ENCODE measurements around the gene USP26. TPM values are rescaled to one million over a fixed set of nuclear protein-coding genes. Genes with fewer than 3 reads are reported as not detected.

USP26 gene, protein sequence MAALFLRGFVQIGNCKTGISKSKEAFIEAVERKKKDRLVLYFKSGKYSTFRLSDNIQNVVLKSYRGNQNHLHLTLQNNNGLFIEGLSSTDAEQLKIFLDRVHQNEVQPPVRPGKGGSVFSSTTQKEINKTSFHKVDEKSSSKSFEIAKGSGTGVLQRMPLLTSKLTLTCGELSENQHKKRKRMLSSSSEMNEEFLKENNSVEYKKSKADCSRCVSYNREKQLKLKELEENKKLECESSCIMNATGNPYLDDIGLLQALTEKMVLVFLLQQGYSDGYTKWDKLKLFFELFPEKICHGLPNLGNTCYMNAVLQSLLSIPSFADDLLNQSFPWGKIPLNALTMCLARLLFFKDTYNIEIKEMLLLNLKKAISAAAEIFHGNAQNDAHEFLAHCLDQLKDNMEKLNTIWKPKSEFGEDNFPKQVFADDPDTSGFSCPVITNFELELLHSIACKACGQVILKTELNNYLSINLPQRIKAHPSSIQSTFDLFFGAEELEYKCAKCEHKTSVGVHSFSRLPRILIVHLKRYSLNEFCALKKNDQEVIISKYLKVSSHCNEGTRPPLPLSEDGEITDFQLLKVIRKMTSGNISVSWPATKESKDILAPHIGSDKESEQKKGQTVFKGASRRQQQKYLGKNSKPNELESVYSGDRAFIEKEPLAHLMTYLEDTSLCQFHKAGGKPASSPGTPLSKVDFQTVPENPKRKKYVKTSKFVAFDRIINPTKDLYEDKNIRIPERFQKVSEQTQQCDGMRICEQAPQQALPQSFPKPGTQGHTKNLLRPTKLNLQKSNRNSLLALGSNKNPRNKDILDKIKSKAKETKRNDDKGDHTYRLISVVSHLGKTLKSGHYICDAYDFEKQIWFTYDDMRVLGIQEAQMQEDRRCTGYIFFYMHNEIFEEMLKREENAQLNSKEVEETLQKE
- 0.01 TPM in 1 of 2 replicates, not detected in the other for polyA plus RNA-seq (2013)

DNA sequence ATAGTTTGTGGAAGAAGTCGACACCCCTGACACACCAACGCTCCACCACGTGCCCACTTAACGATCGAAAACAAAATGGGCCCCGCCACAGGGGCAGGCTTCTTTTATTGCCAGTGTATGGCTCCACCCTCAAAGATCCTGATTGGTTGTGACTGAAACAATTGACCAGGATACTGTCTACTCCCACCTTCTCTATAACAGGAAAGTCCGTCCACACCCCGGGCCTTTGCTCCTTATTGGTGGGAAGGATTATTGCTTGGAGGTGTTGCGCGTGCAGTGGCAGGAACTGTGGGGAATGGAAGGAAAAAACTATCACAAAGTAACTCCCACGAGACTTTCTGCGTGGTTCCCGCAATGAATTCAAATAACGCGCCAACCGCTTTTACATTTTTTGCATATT lies at the start of gene USP26:
Gene USP26 (minus strand): TSS at position 79 of the 400 bp plus-strand sequence. CDS start 68,889 bp downstream, outside the sequence.
- no peaks in the 10 kb centered on the region for H3K27me3 ChIP-seq (ENCODE audit: insufficient read depth, low read length)
- no peak within 1 kb of the TSS for H3K18ac ChIP-seq (ENCODE audit: low read length)
- no peak within 1 kb of the TSS for H2BK12ac ChIP-seq (ENCODE audit: low read length)
- H3K79me1 ChIP-seq (ENCODE audit: low read length) = no peaks in the 10 kb centered on the region
- no peak within 1 kb of the TSS for H3K14ac ChIP-seq (ENCODE audit: low read length)
- H3K27ac ChIP-seq (ENCODE audit: low read depth, low read length) = no peak within 1 kb of the TSS
- no peaks in the 10 kb centered on the region for H3K4me1 ChIP-seq (ENCODE audit: control insufficient read depth in 1 of 2, insufficient read depth in 2 of 2, low read length in 2 of 2)
- no peak within 1 kb of the TSS for H3K4me3 ChIP-seq (ENCODE audit: low read depth, low read length)
- H2AFZ ChIP-seq (ENCODE audit: insufficient read depth, low read length, poor library complexity) = no peak within 1 kb of the TSS
- no peak within 1 kb of the TSS for H2BK120ac ChIP-seq (ENCODE audit: insufficient read depth, low read length, poor library complexity)
- no peaks in the 10 kb centered on the region for H3K9me3 ChIP-seq (ENCODE audit: insufficient read depth, low read depth, low read length)
- WGBS (ENCODE audit: extremely low coverage, insufficient coverage, insufficient read length) = no CpG with 5 or more reads among the region's 16 CpGs
- H3K9ac ChIP-seq (ENCODE audit: low read length) = no peak within 1 kb of the TSS
- no peak within 1 kb of the TSS for H4K91ac ChIP-seq (ENCODE audit: low read depth, low read length)
- no peak within 1 kb of the TSS for H2AK5ac ChIP-seq (ENCODE audit: low read length)
- H2BK5ac ChIP-seq (ENCODE audit: low read depth, low read length, poor library complexity) = no peak within 1 kb of the TSS
- no peak within 1 kb of the TSS for H3K23ac ChIP-seq (ENCODE audit: low read length)
- H4K12ac ChIP-seq (ENCODE audit: low read depth, low read length) = no peak within 1 kb of the TSS
- H3K79me2 ChIP-seq (ENCODE audit: control insufficient read depth, insufficient read depth, low read length, poor library complexity) = no peaks in the 10 kb centered on the region
- H4K8ac ChIP-seq (ENCODE audit: low read depth, low read length) = no peak within 1 kb of the TSS
- no peaks in the 10 kb centered on the region for H3K36me3 ChIP-seq (ENCODE audit: control insufficient read depth in 1 of 2, insufficient read depth in 2 of 2, low read length in 2 of 2)
- DNase-seq = no peak
- H3K4ac ChIP-seq (ENCODE audit: low read depth, low read length) = no peak within 1 kb of the TSS
- no peak within 1 kb of the TSS for H3K4me2 ChIP-seq (ENCODE audit: low read length)

DNA sequence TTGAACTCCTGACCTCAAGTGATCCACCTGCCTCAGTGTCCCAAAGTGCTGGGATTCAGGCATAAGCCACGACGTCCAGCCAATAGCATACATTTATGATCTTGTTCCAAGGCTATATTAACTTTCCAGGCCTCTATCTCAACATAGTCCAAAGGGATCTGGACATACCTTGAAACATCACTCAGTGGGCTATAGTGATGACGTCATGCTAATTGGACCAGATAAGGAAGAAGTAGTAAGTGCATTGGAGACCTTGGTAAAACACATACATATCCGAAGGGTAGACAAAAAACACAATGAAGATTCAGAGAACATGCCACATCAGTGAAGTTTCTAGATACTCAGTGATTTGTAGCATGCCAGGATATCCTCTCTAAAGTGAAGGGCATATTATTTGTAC lies 37.4 kb upstream of the USP26 start:
- H2BK120ac ChIP-seq (ENCODE audit: insufficient read depth, low read length, poor library complexity) = no peak overlapping the region
- H3K27me3 ChIP-seq (ENCODE audit: insufficient read depth, low read length) = no peaks in the 10 kb centered on the region
- H2BK5ac ChIP-seq (ENCODE audit: low read depth, low read length, poor library complexity) = no peak overlapping the region
- no peak overlapping the region for H4K91ac ChIP-seq (ENCODE audit: low read depth, low read length)
- no peak overlapping the region for H3K4me2 ChIP-seq (ENCODE audit: low read length)
- H2AK5ac ChIP-seq (ENCODE audit: low read length) = no peak overlapping the region
- no peak overlapping the region for H2AFZ ChIP-seq (ENCODE audit: insufficient read depth, low read length, poor library complexity)
- no CpG with 5 or more reads among the region's 4 CpGs for WGBS (ENCODE audit: extremely low coverage, insufficient coverage, insufficient read length)
- H2BK12ac ChIP-seq (ENCODE audit: low read length) = no peak overlapping the region
- no peak for DNase-seq
- H3K4me3 ChIP-seq (ENCODE audit: low read depth, low read length) = no peak overlapping the region
- no peak overlapping the region for H4K12ac ChIP-seq (ENCODE audit: low read depth, low read length)
- H3K9ac ChIP-seq (ENCODE audit: low read length) = no peak overlapping the region
- H3K27ac ChIP-seq (ENCODE audit: low read depth, low read length) = no peak overlapping the region
- no peak overlapping the region for H3K23ac ChIP-seq (ENCODE audit: low read length)
- H3K4ac ChIP-seq (ENCODE audit: low read depth, low read length) = no peak overlapping the region
- H3K36me3 ChIP-seq (ENCODE audit: control insufficient read depth in 1 of 2, insufficient read depth in 2 of 2, low read length in 2 of 2) = no peaks in the 10 kb centered on the region
- H3K79me1 ChIP-seq (ENCODE audit: low read length) = no peaks in the 10 kb centered on the region
- H3K14ac ChIP-seq (ENCODE audit: low read length) = no peak overlapping the region
- H3K4me1 ChIP-seq (ENCODE audit: control insufficient read depth in 1 of 2, insufficient read depth in 2 of 2, low read length in 2 of 2) = no peaks in the 10 kb centered on the region
- H3K79me2 ChIP-seq (ENCODE audit: control insufficient read depth, insufficient read depth, low read length, poor library complexity) = no peaks in the 10 kb centered on the region
- H4K8ac ChIP-seq (ENCODE audit: low read depth, low read length) = no peak overlapping the region
- H3K18ac ChIP-seq (ENCODE audit: low read length) = no peak overlapping the region
- no peaks in the 10 kb centered on the region for H3K9me3 ChIP-seq (ENCODE audit: insufficient read depth, low read depth, low read length)

DNA sequence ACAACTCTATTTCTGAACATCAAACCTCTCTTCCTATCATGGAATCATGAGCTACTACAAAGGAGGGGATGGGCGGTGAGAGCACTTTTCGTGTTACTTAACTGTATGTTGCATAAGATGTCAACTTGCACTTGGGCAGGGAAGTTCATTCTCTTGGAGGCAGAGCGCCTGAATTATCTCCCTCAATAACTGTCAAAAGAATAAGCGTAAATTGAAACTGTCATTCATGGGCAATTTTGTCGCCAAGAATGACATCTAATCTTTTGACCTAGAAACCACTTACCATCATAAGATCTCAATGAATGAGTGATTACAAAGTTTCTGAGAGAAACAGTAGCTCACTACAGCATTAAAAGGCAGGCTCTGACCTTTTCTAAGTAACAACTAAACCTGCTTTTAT lies 23.5 kb upstream of the USP26 start:
- H3K18ac ChIP-seq (ENCODE audit: low read length) = no peak overlapping the region

DNA sequence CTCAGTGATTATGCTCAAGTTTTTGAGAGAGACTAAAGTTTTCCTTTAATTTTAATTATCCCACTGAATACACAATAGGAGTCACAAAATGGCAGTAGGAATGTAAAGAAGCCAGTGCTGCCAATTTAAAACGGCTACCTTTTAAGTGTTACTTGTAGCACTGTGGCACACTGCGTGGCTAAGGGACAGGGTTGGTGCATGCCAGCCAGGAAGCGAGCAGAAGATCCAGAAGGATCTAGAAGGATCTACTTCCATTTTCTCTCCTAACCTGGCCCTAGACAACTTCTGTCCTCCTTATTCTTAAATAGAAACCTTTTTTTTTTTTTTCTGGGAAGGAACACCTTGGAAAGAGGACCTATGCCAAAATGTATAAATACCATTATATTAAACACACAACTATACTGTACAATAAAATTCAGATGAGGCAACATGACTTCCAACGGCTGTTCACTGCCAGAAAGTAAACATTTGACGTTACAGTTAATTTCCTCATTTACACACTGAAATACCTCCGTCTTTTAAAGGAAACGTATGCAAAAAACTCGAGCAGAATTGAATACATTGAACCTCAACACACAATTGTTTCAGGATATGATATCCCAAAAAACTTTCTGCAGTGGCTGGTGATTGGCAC lies 2.7 kb downstream of the USP26 start:
- Histone ChIP-seq H3K27me3 (ENCODE audit: insufficient read depth, low read length) (no peaks in the 10 kb centered on the region), H3K23ac (ENCODE audit: low read length) (no peak overlapping the region), H3K9me3 (ENCODE audit: insufficient read depth, low read depth, low read length) (no peaks in the 10 kb centered on the region), H2BK12ac (ENCODE audit: low read length) (no peak overlapping the region), H3K14ac (ENCODE audit: low read length) (no peak overlapping the region), H3K4me3 (ENCODE audit: low read depth, low read length) (no peak overlapping the region), H4K91ac (ENCODE audit: low read depth, low read length) (no peak overlapping the region), H3K36me3 (ENCODE audit: control insufficient read depth in 1 of 2, insufficient read depth in 2 of 2, low read length in 2 of 2) (no peaks in the 10 kb centered on the region), H4K12ac (ENCODE audit: low read depth, low read length) (no peak overlapping the region), H4K8ac (ENCODE audit: low read depth, low read length) (no peak overlapping the region), H2BK5ac (ENCODE audit: low read depth, low read length, poor library complexity) (no peak overlapping the region), H3K4me2 (ENCODE audit: low read length) (no peak overlapping the region), H3K79me2 (ENCODE audit: control insufficient read depth, insufficient read depth, low read length, poor library complexity) (no peaks in the 10 kb centered on the region), H3K27ac (ENCODE audit: low read depth, low read length) (no peak overlapping the region), H3K9ac (ENCODE audit: low read length) (no peak overlapping the region), H2BK120ac (ENCODE audit: insufficient read depth, low read length, poor library complexity) (no peak overlapping the region), H3K18ac (ENCODE audit: low read length) (no peak overlapping the region), H3K4me1 (ENCODE audit: control insufficient read depth in 1 of 2, insufficient read depth in 2 of 2, low read length in 2 of 2) (no peaks in the 10 kb centered on the region), H3K4ac (ENCODE audit: low read depth, low read length) (no peak overlapping the region), H2AK5ac (ENCODE audit: low read length) (no peak overlapping the region), H3K79me1 (ENCODE audit: low read length) (no peaks in the 10 kb centered on the region), H2AFZ (ENCODE audit: insufficient read depth, low read length, poor library complexity) (no peak overlapping the region)
- no peak for DNase-seq
- WGBS (ENCODE audit: extremely low coverage, insufficient coverage, insufficient read length) = no CpG with 5 or more reads among the region's 8 CpGs

More for the DNA sequence above, 23.5 kb upstream of the USP26 start:
- H3K36me3 ChIP-seq (ENCODE audit: control insufficient read depth in 1 of 2, insufficient read depth in 2 of 2, low read length in 2 of 2) = no peaks in the 10 kb centered on the region
- no peak overlapping the region for H3K4ac ChIP-seq (ENCODE audit: low read depth, low read length)
- no peak for DNase-seq
- no peaks in the 10 kb centered on the region for H3K4me1 ChIP-seq (ENCODE audit: control insufficient read depth in 1 of 2, insufficient read depth in 2 of 2, low read length in 2 of 2)
- no peak overlapping the region for H2AK5ac ChIP-seq (ENCODE audit: low read length)
- no peaks in the 10 kb centered on the region for H3K27me3 ChIP-seq (ENCODE audit: insufficient read depth, low read length)
- no peaks in the 10 kb centered on the region for H3K79me2 ChIP-seq (ENCODE audit: control insufficient read depth, insufficient read depth, low read length, poor library complexity)
- H3K23ac ChIP-seq (ENCODE audit: low read length) = no peak overlapping the region
- no peak overlapping the region for H2BK120ac ChIP-seq (ENCODE audit: insufficient read depth, low read length, poor library complexity)
- H4K12ac ChIP-seq (ENCODE audit: low read depth, low read length) = no peak overlapping the region
- no peak overlapping the region for H3K9ac ChIP-seq (ENCODE audit: low read length)
- no peaks in the 10 kb centered on the region for H3K79me1 ChIP-seq (ENCODE audit: low read length)
- H4K8ac ChIP-seq (ENCODE audit: low read depth, low read length) = no peak overlapping the region
- H3K14ac ChIP-seq (ENCODE audit: low read length) = no peak overlapping the region
- no peak overlapping the region for H4K91ac ChIP-seq (ENCODE audit: low read depth, low read length)
- no peaks in the 10 kb centered on the region for H3K9me3 ChIP-seq (ENCODE audit: insufficient read depth, low read depth, low read length)
- H2BK5ac ChIP-seq (ENCODE audit: low read depth, low read length, poor library complexity) = no peak overlapping the region
- H3K4me2 ChIP-seq (ENCODE audit: low read length) = no peak overlapping the region
- no peak overlapping the region for H3K4me3 ChIP-seq (ENCODE audit: low read depth, low read length)
- H3K27ac ChIP-seq (ENCODE audit: low read depth, low read length) = no peak overlapping the region
- H2BK12ac ChIP-seq (ENCODE audit: low read length) = no peak overlapping the region
- no CpG with 5 or more reads among the region's 5 CpGs for WGBS (ENCODE audit: extremely low coverage, insufficient coverage, insufficient read length)
- H2AFZ ChIP-seq (ENCODE audit: insufficient read depth, low read length, poor library complexity) = no peak overlapping the region
